HG02943 (cell line): Measurements from ENCODE around the gene RIPPLY2.
"Not testable (repeated sequence)": the region's sequence is repeated elsewhere in the genome, so short reads cannot be mapped to it uniquely, and the experiment has no call there.

Experiments
- ATAC-seq: cut with Tn5 transposase; IDR thresholded peaks from one replicate; pipeline ENCODE4 v1.9.1; 2021; ENCODE audit warnings: mild to moderate bottlenecking, low read depth, moderate library complexity; ENCODE audit not compliant: unreplicated experiment

RIPPLY2 gene, protein sequence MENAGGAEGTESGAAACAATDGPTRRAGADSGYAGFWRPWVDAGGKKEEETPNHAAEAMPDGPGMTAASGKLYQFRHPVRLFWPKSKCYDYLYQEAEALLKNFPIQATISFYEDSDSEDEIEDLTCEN

DNA sequence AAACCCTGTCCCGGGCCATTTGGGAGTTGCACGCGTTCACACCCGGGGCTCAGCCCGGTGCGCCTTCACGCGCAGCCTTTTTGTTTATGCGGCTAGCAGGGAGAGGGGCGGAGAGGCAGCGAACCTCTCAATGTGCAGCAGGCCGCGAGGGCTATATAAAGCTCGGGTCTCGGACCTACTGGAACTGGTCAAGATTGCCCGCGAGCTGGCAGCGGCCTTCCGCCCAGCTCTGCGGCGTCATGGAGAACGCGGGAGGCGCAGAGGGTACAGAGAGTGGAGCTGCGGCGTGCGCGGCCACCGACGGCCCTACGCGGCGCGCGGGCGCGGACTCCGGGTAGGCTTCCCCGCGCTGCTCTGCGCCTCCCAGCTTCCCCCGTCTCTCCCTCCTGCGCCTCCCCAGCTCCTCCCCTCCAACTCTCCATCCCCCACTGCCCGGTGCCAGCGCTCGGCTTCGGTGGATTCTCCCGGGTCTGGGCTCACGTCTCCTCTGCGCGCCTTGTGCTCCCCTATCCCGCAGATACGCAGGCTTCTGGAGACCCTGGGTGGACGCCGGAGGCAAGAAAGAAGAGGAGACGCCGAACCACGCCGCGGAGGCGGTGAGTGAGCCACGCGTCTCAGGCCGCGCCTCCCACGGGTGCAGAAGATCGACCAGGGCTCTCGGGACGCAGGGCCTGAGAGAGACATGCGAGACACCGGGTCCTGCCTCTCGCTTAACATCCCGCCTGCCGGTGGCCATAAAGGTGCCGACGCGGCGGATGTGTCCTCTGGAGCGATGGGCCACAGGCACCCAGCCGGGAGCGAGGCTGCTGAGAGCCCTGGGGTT is at the start of gene RIPPLY2:
Gene RIPPLY2 (plus strand): TSS at position 183 of the 823 bp plus-strand sequence. CDS start 57 bp downstream, at position 240.
- no peak for ATAC-seq

DNA sequence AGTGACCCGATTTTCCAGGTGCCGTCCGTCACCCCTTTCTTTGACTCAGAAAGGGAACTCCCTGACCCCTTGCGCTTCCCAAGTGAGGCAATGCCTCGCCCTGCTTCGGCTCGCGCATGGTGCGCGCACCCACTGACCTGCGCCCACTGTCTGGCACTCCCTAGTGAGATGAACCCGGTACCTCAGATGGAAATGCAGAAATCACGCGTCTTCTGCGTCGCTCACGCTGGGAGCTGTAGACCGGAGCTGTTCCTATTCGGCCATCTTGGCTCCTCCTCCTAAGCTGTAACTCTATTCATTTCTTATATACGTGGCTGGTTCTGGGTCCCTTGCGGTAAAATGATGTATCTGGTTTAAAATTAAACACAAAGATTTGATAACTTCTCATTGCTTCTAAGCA is 49.7 kb upstream of the RIPPLY2 start:
- not testable (repeated sequence) for ATAC-seq

DNA sequence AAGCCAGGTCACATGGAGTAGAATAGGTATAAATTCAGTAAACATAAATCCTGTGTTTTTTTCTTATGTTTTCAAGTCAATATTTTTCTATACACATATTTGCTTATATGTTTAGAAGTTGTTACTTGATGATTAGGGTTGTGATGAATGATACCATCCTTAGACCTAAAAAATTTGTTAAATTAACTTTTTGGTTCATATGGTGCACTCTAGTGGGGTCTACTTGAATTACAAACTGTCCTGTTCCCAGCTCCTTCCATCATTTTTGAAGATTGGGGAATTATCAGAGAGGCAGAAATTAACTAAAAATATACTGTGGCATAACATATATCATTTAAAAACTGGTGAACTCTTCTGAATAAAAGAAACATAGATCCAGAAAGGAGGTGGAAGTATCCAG is 48.3 kb upstream of the RIPPLY2 start:
- no peak for ATAC-seq

DNA sequence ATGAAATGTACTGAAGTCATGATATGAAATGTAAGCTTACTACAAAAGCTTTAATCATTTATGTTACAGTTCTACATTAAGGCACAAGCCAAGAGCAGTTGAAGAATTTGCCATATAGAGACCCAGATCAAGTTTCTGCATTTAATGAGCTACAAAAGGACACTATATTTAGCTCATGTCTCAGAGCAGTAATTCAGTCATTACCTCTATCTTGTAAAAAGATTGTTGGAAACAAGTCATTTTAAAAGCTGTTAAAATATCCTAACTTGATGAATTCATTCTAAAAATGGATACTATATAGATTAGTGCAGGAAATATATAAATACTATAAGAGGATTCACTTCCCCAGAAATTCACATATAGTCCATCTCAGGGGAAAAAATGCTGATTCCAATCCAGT is 45.2 kb upstream of the RIPPLY2 start:
- no peak for ATAC-seq

DNA sequence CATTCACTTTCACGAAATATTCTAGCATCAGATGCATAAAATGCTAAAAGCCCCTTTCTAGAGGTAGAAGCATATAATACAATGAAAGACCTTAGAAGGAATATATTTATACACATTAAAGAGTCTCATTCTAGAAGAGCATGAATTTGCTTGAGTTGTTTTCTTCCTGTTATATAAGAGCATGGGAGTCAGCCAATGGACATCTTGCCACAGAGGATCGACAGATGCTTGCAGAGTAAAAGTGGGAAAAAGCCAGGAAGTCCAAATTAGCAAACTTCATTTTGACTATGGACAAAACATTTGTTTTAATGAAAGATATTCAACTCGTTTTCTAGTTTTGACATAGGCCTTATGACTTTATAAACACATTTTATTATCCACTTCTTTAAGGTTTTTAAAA is 44.2 kb upstream of the RIPPLY2 start:
- no peak for ATAC-seq

DNA sequence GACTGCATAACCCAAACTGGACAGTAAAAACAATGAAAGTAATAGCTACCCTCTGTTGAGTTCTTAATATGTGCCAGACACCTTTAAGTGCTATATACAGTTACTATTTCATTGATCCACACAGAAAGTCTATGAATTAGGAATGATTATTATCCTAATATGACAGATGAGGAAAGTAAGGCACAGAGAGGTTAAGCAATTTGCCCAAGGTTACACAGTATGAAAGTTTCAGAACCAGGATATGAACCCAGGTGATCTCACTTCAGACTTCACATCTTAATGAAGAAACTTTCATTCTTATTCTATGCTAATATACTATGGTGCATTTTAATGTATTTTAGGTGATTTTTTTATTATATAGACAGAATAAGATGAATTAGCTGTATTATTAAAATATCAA is 40.6 kb upstream of the RIPPLY2 start:
- no peak for ATAC-seq

DNA sequence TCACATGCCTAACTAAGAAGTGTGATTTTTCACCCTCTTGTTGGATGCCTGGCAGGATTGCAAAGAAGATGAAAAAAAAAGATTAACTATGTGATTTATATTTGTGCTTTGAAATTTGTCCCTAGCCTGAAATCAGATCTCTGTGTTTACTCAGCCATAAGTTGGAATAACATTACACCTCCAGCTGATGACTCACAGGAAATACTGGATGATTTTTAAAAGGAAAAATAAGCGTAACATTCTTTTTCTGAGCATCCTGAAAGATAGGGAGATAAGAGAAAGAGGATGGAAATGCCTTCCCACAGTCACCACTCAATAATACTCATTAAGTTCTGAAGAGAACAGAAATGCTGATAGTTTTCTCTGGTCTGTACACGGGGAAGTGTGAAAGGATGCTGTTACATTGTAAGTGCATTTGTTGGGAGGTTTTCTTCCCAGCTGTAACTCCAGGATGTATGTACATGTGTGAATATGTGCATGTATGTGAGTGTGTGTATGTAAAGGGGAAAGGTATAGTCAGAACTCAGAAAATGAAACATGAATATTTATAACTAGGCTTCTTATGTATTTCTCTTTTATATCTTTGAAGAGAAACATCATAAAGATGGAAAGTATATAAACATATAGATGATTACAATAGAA is 37.4 kb upstream of the RIPPLY2 start:
- ATAC-seq, result no peak

DNA sequence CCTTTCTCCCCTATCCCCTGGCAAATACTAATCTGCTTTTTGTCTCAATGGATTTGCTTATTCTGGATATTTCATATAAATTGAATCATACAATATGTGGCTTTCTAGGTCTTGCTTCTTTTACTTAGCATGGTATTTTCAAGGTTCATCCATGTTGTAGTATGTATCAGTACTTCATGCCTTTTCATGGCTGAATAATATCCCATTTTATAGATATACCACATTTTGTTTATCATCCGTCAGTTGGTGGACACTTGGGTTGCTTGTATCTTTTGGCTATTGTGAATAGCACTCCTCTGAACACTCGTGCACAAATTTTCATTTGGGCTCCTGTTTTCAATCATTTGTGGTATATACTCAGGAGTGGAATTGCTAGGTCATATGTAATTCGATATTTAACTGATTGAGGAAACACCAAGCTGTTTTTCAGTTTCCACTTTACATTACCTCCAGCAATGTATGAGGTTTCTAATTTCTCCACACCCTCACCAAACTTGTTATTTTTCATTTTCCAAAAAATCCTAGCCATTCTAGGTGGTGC is 30.5 kb upstream of the RIPPLY2 start:
- no peak for ATAC-seq

DNA sequence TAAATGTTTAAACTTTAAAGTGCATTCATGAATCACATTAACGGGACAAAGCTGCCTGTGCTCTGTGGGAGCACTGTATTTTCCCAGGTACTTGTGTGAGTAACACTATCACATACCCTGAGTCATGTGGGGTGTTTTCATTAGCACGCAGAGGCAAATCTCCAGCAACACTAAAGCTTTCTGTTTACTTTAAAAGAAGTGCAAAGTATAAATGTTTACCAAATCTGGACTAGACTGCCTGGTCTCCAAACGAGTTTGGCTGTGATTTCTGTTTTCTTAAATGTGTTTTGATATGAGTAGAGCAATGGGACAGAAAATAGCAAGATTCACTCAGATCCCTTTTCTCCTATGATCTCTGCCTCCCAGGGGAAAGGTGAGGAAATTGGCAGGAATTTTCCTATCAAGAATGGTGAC is 28.8 kb upstream of the RIPPLY2 start:
- ATAC-seq, result no peak

DNA sequence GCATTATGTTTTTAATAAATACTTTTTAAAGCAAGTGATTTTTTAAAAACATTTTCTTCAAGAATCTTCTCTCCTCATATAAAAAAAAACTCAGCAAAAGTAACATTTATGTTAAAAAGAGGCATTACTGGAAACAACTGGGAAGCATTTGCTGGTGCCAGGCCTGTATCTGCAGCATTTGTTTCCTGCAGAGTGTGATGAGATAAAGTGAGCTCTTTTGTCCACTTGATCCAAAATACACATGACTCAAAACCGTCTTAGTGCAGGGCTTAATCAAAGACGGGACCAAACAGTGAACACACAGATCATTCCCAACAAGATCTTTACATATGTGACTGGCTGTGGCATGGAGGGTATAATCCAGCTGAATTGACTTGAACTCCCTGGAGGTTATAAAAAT is 28.3 kb upstream of the RIPPLY2 start:
- no peak for ATAC-seq

DNA sequence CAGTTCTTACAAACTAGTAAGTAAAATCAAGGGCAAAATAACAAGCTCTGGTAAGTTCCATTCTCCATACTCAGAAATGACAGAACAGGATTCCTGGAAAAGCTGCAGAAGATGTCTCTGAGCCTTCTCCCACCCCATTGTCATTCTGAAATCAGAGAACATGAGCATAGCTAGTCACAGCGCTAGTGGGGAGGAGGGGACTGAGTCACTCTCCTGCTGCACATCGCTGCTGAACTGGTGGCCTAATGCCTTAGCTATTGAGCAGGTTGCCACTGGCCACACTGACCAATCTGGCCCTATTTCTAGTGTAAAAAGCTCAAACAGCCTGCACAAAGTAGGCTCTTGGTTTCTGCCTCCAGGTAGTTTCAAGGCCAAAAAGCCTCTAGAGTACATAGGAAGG is 26.1 kb upstream of the RIPPLY2 start:
- no peak for ATAC-seq

DNA sequence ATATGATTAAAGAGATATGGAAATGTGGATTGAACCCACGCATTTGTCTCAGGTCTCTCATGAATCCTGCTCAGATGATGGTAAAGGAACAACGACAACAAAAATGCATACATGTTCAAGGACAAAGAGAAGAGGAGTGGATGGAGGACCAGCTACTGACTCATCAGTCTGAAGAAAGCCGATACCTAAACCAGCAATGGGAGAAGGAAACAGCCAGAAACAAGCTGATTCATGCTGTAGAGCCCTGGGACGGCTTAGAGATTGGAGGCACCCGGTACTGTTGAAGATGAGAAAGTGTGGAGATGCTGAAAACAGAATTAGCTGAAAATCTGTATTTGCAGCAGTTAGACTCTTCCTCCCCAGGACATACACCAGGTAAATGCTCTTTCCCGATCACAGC is 14.4 kb upstream of the RIPPLY2 start:
- no peak for ATAC-seq

DNA sequence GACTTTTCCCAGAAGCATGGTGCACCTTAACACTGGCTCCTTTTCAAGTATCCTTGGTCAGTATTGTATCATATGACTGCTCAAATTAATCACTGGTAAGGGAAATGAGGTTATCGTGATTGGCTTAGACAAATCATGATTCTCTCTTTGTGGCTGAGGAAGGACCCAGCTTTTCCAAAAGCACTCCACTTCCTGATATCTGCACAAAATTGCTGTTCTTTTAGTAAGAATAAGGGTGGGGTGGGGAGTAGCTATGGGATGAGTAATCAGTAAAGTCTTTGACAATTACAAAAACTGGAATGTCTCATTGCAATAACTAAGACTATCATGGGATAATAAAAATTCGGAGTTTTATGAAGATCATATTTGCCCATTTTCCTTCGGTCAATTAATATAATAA is 9.0 kb upstream of the RIPPLY2 start:
- ATAC-seq, result no peak

DNA sequence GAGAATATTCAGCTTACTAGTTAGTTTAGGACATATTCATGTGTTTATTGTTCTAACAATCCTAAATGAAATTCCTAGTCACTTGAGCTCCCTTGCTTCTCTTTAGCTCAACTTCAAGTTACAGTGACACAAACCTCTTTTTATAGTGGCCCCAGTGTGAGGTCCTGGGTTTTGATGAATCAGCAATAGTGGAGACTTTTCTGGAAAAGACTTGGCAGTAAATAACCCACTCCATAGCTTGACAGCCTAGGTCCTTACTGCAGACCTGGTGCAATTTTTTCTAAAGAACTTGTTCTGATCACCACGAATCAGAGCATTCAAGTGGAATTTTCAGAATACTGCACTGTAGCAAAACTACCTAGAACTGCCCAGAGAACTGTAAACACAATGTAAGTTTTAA is 6.9 kb upstream of the RIPPLY2 start:
- no peak for ATAC-seq

DNA sequence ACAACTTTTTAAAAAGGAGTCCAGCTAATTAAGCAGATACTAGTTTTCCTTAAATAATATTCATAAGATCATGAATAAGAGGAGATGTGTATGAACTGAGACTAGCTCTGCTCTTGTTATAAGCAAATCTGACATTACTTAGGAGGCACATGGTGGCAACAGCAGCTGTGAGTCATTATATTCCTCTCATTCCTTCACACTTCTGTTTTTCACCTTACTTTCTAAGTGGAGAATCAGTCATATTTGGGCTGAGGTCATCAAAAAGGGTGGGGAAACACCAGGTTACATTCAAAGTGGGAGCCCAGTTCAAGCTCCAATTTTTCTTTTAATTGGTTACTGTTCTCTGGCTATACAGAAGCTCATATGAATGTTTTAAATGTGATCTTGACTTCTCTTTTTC is 6.0 kb upstream of the RIPPLY2 start:
- no peak for ATAC-seq

DNA sequence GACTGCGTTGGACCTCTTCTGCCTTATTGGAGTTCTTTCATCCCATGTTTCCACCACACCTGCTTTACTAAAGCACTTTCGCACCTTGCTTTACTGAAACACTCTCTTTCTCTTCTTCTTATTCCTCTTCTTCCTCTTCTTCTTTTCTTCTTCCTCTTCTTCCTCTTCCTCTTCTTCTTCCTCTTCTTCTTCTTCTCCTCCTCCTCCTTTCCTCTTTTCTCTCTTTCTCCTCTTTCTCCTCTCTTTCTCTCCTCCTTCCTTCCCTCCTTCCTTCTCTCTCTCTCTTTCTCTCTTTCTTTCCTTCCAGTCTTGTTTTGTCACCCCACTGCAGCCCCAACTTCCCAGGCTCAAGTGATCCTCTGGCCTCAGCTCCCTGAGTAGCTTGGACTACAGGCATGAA is 4.0 kb upstream of the RIPPLY2 start:
- ATAC-seq, result no peak

DNA sequence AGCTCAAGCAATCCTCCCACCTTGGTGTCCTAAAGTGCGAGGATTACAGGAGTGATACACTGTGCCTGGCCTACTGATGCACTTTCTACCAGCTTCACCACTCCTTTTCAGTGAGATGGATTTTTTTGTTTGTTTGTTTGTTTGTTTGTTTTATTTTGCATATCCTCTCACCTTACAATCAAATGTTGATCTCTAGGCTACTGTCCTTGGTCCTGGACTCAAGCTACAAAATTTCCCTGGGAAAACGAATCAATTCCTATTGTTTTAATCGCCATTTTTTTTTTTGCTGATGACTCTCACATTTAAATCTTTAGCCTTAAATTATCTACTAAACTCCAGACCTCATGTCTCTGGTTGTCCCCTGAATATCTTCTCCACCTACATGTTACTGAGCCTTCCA is 3.5 kb upstream of the RIPPLY2 start:
- no peak for ATAC-seq

DNA sequence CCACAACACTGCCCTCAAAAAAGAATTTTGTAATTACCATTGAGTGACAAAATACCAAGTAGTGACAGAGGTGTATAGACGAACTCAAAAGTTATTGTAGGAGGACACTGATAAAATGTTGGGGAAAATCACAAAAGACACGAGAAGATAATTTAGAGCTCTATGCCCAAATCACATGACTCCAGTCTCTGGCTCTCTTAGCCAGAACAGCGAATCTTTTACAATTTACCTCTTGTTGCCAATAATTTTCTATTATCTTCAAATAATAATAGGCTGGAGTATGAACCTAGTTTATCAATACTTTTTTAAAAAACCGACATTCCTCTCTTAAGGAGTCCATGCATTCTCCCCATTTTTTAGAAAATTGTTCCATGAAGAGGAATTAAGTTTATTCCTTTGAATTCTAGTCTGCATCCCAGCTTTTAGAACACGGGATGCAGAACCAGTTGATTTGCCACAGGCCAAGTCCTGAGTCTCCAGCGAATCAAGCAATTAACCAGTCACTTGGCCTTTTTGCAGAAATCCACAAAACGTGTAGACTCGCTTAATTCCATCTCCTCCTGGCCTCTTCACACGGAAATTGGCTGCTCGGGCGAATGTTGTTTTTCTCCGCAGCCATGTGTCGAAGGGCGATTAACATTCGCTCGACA is 507 bp upstream of the RIPPLY2 start:
- ATAC-seq, result no peak

DNA sequence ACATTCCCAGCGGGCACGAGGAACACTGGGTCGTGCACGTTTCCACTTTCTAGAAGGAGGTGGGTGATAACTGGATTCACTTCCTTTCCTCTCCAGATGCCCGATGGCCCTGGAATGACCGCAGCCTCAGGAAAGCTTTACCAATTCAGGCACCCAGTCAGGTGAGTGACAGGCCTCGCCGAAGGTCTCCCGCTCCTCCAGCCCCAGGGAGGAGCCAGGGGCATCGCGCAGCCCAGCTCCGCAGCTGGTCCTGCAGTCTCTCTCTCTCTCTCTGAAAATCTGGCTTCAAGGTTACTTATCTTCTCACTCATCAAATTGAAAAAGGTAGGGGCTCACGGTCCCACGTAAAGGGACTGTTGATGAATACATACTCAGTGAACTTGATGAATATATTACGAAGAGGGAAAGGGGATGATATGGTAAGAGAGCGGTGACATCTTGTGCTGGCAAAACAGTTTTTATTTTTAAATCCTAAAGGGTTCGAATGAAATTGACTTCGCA is 891 bp downstream of the RIPPLY2 start:
- no peak for ATAC-seq

DNA sequence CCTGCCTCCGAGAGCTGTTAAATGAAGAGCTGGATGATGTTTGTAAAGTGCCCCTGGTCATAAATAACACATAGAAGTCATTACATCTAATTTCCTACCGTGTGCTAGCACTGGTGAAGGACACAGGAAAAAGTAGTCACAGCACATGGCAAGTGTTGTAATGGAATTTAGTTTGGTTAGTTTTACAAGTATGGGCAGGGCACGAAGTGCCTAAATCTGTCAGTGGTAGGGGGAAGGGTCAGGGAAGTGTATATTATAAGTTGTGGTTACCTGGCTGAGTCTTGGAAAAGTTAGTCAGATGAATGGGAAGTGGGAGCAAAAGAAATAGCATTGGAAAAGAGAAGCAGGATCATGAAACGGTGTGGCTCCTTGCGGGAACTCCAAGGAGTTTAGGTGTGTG is 1.6 kb downstream of the RIPPLY2 start:
- ATAC-seq, result no peak
